GM18517 (cell line): ENCODE results near the gene VAMP2.

ENCODE experiments used
- ATAC-seq: cut with Tn5 transposase; IDR thresholded peaks from one replicate; pipeline ENCODE4 v1.9.1; 2021; ENCODE audit warnings: mild to moderate bottlenecking, moderate library complexity; ENCODE audit not compliant: unreplicated experiment

The VAMP2 gene

DNA sequence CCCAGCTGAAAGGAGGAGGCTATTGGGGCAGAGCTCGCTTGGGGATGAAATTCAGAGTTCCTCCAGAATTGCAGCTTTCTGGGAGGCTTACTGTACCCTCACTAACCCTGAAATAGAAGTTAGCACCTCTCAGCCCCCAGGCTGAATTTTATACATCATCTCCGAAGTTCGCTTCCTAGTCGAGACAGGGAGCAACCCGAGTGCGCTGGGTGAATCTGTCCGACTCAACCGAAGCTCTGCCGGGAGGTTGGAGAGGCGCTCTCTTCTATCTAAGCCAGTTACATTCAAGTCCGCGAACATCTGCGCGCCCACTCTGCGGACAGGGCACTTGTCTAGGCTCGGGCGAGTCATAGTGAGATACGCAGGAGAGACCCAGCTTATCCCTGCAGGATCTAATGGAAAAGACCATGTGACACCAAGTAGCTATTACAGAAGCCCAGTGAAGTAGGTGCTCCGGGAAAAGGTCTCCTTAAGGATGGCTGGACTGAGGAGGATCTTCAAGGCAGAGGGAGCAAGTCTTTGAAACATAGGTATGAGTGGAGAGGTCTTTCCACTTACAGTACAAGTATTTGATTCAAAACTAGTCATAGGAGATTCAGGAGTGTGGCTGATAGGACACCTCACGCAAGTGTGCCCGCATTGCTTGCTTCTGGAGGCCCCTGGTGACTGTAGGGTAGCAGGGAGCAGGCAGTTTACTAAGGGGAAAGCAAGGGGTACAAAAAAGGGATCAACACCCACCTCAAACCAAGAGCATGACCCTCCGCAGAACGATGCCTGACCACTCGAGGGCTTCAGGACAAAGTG is 38.2 kb downstream of the VAMP2 start:
- no peak for ATAC-seq

DNA sequence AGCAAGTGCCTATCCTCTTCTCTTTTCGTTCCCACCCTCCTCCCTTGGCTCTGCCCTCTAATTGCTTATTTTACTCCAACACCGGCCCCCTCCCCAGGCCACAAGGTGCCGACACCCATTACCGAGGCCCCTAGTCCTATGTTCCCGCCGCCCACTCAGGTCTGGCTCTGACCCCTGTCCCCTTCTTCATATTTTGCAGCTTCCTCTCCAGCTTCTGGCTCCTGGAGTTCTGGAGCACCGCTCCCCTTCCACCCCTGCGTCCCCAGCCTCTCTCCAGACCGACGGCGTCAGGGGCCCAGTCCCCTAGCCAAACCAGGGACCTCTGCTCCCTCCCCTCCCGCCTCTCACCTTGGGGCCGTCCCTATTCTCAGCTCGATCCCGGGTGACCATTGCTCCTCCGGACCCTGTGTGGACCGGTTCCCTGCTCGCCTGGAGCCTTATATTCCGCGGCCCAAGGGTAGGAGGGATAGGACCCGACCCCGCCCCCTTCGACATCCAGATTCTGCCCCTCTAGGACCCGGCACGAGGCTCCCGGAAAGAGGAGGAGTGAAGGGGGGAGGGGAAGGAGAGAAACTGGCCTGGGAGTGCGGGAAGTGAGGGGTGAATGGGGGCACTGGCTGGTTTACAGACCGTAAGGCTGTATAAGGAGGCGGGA is 38.9 kb downstream of the VAMP2 start, which contains the start of gene HES7:
TSS of gene HES7 (minus strand) at position 412 of the 655 bp plus-strand sequence. CDS start at position 390, 22 bp downstream.
- no peak for ATAC-seq

DNA sequence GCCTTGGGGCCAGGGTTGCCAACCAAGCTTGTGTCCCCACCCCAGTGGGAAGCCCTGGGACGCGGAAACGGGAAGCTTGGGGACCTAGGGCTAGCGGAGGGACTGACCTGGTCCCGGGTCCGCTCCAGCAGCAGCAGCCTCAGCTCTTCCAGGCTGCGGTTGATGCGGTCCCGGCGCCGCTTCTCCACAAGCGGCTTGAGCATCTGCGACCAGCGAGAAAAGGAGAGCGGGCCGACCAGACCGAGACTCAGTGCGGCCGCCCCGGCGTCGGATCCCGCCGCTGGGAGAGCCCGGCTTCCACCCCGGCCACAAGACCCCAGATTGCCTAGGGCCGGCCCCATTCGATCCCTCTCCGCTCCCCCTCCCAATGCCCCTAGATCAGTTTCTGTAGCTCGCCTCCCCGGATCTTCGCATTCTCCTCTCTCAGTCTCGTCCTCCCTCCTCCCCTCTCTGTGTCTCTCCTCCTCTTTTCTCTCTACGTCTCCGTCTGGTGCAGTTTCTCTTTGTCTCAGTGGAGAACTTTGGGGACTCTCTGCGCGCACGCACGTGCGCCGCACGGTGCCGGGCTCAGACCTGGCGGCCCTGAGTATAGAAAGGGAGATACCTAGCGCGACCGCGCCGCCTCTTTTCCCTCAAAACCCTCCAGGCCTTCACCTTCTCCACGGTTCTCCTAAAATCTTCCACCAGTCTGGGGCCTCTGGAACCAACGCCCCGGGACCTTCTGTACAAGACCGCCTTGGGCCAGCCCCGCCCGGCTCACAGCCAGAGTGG is 39.6 kb downstream of the VAMP2 start:
- no peak for ATAC-seq

DNA sequence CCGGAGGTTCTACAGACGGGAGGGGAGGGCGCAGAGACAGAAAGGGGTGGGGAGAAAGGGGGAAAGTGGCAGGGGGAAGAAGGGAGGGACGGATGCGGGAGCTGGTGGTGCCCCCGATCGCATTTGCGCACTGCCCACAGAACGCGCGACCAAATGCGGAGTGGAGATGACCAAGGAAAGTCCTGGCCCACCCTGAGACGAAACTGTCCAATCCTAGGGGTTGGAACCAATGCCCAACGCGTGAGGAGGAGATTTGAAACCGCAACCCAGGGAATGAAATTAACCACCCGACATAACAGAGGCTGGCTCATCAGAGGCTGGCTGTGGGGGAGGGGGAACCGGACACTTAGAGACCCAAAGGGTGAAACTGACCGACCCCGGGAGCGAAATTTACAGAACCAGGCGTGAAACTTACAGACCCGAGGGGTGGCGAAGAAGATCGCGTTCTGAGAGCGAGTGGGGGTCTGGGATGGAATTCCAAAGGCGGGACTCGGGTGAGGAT is 40.3 kb downstream of the VAMP2 start:
- no peak for ATAC-seq

DNA sequence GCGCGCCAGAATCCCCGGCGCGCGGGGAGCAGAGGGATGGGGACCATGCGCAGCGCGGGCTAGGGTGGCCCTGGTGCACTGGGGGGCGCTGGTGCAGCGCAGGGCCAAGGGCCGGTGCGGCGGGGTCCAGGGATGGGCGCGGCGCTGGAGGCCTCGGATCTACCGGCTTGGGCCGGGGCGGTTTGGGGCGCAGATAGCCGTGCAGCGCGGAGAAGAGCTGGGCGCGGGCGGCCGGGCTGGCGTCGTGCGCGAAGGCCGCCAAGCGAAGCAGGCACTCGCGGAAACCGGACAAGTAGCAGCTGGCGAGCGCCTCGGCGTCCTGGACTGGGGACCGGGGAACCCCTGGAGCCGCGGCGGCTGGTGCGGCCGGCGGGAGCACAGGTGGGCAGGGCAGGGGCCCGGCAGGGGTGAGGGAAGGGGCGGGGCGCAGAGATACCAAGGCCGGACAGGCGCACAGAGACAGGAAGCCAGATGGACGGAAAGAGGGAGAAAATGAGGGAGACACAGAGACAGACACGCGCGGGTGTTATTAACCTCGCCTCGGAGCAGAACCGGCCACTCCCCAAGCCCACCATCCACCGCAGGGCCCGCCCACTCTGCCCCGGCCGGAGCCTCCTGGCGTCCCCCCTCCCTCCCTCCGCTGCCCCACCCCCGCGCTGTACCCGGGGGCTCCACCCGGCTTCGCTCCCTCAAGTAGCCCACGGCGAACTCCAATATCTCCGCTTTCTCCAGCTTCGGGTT is 40.9 kb downstream of the VAMP2 start:
- no peak for ATAC-seq

DNA sequence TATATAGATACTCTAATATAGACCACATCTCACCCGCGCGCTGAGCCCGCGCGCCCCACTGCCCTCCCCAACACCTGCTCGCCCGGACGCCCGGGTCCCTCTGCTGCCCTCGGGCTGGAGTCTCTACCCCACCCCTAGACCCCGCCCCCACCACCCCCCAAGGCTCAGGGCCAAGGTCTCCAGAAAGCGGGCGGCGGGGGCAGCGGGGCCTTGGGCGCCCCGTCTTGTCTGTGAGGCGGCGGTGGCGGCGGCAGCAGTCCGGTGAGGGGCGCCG is 41.4 kb downstream of the VAMP2 start:
- no peak for ATAC-seq

DNA sequence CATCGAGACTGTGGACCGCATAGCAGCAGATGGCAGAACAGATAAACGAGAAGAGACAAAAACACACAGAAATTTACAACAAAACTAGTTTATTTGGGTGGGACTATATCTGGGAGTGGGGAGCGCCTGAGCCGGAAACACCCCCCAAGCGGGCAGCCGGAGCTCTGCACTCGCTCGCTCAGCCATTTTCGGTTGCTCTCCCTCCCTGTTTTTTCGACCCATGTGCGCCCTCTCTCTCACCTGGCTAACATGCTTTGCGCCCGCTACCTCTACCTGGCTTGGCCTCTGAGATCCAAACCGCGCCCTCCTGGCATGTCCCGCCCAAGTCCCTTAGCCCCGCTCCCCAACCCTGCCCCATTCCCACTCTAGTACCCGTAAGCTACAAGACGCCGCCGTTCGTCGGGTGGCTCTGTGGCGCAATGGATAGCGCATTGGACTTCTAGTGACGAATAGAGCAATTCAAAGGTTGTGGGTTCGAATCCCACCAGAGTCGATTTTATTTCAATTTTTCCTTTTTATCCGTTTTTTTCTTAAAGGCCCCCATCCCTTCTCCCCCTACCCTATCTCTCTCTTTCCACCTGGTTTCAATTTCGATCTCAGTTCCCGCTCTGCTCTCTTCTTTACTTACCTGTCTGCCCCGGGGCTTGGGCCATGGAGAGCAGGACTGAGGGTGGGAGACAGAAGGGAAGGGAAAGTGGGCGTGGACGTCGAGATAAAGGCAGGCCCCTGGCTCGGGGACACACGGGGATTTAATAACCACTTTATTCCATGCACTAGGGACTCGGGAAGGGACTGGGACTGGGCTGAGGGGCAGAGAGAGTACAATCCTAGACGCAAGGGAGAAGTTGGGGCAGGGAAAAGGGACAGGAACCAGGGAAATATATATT is 42.0 kb downstream of the VAMP2 start:
- ATAC-seq, result peak; percentile 8

DNA sequence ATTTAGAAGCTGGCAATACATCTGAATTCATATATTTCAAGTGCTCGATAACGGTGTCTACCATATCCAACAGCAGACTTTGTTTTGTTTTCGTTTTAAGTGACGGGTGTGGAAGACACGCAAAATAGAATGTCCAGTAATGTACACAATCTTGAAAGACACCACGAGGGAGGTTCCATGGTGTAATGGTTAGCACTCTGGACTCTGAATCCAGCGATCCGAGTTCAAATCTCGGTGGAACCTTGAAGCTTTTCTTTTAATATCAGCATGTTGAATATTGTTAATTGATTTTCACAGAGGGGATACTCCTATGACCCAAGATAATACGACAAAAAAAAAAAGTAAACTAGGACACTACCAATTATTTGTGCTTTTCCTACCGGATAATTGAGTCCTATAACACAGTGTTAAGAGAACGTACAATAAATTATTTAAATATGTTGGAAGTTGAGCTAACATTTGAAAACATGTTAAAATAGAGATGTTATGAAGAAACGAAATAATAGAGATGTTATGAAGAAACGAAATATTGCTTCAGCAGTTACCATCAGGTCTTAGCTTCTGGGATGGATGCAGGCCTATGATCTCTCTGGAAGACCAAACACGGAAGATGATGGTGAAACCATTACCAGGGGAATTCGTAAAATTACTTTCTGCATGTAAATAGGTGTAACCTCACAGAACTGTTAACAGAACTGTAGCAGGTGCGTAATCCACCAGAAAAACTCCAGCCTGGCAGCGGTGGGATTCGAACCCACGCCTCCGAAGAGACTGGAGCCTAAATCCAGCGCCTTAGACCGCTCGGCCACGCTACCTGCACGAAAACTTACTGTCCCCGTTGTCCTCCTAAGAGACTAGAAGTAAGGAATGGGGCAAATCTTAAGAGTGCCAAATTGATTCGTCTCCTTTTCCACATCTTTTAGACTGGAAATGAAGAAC is 42.9 kb downstream of the VAMP2 start:
- ATAC-seq, result peak; percentile 32

DNA sequence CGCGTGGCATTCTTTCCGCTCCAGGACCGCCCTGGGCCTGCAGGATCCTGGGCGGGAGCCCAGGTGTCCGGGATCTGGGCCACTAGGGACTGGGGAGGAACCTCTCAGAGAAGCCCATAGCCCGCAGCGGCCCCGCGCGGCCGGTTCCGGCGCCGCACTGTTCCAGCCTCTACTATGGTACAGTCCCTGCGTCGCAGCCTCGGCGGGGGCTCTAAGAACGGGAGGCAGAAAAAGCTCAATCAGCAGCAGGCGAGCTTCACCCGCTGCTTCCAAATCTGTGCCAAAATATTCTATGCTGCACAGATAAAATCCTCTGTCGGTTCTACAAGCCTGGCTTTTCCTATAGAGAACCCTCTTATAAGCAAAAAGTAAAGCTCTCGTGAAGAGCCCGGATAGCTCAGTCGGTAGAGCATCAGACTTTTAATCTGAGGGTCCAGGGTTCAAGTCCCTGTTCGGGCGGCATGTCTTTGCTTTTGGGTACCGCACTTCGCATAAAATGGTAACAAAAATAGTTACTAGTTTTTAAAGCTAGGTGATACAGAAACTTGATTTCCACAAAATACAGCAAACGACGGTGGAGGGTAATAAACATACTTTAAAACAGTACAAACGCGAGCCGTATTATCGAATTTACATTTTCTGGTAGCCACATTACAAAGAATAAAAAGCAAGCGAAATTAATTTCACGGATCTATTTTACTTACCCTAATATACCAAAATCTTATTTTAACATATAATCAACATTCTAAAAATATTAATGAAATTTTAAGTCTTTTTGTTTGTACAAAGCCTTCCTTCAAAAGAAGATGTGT is 43.8 kb downstream of the VAMP2 start:
- peak; percentile 27 for ATAC-seq

DNA sequence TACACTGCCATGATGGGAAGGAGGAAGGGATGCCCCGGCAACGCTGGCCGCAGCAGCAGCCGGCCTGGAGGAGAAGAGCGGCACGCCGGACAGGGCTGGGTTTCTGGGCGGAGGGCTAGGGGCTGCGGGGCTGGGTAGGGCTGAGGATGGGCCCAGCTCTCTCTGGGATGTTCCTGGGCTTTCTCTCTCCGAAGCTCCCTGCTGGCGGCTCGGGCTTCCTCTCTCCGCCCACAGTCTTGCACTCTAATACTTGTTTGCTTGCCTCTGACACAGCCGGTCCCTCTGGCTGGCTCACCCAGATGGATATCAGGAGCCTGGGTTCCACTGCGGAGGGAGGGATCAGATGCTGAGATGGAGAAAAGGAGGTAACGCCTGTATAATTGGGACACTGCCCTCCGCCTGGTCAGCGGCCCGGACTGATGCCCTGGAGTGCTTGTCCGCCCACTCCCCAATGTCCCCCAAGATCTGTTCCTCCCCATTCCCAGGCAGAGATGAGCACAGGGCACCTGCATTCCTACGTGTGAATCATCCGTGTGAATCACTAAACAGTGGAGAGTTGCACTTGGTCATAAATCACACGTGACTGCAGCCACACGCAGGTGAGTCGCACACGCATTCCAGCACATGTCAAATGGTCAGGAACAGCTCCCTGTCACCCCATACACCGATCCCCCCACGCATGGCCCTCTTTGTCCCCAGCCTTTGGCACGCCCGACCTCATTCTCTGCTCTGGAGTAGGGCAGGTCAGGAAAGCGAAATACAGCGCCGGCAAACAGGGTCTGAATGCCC is 44.6 kb downstream of the VAMP2 start, which contains the start of gene ALOXE3:
TSS of gene ALOXE3 (minus strand) at position 535 of the 789 bp plus-strand sequence. CDS start at position 11, 524 bp downstream.
- ATAC-seq, result no peak

DNA sequence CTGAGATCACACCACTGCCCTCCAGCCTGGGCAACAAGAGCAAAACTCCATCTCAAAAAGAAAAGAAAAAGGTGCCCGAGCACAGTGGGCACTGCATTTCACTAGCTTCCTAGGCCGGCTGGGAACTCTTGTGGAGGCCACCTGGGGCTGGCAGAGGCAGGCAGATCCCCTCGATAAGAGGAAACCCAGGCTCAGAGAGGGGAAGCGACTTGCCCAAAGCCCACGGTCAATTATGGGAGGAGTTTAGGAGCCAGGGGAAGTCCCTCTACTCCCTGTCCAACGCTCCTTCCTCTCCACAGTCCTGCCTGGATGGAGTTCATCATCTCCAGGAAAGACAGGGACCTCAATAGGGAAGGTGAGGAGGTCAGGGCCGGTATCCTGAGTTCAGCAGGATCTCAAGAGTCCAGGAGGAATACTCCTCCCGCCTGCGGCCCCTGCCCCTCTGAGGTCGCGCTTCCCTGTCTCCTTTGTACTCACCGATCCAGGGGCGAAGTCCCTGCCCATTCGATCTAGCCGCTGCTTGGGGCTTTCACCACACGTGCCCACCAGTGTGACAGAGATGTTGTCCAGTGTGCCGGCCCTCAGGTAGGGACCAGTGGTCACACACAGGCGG is 45.3 kb downstream of the VAMP2 start:
- ATAC-seq, result no peak

DNA sequence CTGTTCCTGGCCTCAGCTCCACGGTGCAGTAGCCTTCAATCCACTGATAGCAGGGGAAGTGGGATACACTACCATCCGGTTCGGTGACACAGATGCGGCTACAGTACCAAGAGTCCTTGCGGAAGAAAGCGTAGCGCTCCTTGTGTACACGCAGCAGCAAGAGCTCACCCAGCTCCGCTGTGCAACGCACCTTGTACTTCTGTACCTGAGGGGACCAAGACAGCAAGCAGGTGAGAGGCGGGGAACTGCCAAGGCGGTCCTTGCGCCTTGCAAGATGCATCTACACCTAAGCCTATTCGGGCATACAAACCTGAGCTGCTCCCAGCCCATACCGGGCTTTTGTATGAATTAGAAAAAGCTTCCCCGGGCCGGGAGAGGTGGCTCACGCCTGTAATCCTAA is 46.0 kb downstream of the VAMP2 start:
- ATAC-seq, result no peak

DNA sequence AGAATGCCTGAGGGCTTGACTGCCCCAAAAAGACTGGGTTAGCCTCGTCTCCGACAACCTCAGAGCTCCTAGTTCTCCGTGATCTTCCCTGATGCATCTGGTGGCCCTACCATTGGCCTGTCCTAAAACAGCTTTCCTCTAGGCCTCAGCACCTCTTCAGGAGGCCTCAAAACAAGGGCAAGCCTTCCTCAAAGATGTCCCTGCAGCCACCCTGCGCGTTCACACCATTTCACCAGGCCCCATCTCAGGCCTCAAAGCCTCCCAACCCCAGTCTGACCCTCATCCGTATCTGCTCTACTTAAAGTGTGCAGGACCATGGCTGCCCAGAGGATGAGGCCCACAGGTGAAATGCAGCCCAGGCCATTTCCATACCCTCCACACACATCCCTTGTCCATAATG is 51.8 kb downstream of the VAMP2 start:
- ATAC-seq, result no peak

DNA sequence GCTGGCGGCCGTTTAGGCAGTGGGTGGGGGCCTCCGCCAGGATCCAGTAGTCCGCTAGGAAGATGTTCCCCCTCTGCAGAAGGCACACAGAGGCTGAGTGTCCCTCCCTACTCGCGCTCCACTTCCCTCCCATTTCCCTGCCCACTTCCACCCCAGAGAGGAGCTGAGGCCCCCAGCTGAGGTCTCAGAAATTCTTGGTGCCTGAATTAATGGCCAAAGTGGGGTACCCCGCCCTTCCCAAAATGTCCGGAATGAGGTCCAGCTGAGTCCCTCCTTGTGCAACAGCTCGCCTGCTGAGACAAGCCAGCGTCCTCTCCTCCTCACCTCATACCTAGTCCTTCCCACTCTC is 52.3 kb downstream of the VAMP2 start:
- ATAC-seq, result no peak

DNA sequence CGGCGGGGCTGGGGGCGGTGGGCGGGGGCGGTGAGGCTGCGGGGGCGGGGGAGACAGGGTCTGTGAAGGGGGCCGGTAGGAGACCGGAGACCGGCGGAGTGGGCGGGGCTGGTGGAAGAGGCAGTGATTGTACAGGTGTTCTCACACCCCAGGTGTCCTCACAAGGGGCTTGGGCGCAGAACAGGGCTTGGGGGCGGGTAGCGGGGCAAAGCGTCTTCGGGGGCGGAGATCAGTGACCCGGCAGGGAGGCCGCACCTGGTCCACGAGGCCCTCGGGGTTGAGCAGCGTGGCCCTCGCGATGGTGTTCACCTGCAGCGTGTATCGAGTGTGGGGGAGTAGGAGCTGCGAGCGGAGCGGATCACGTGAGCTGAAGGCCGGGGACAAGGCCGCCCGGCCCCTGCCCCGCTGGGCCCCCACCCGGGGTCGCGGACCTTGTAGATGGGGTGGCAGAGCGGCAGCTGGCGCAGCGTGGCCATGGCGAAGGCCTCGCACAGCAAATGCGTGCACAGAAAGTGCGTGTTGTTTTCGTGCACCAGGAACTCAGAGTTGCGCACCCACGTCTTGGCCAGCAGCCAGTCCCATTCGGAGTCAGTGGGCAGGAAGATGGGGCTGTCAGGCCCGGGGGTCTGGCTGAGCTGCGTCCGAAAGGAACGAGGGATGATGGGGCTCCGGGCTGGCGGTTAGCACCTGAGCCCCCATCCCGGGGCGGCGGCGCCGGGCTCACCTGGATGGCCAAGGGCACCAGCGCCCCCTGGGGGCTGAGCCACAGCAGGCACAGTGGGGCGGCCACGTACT is 52.9 kb downstream of the VAMP2 start:
- ATAC-seq, result no peak
